ENCODE results near the gene RRP9.

RRP9 gene

DNA sequence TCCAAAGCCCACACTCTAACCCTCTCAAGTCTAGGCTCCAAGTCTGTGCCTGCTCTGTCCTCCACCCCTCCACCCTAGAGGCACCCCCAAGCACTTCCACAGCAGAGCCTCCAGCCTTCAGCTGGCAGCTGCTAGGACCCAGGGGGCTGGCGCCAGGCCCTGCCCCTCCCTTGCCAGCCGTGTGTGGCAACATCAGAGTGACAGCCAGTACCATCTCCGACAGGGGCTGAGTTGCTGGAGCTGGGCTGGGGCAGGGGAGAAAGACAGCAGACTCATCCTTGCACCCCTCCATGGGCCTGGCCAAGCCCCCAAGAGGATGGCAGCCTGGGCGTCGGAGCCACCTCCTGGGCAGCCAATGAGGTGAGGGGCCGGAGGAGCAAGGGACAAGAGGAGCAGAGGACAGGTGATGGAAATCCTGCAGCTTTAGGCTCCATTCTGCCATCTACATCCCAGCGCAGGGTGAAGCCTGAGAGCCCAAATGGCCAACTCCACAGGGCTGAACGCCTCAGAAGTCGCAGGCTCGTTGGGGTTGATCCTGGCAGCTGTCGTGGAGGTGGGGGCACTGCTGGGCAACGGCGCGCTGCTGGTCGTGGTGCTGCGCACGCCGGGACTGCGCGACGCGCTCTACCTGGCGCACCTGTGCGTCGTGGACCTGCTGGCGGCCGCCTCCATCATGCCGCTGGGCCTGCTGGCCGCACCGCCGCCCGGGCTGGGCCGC lies 13.6 kb upstream of the RRP9 start, which contains the start of gene GPR62:
Gene GPR62 (plus strand): TSS at position 207 of the 718 bp plus-strand sequence. CDS start 272 bp downstream, at position 479.
- DNase-seq = no peak

DNA sequence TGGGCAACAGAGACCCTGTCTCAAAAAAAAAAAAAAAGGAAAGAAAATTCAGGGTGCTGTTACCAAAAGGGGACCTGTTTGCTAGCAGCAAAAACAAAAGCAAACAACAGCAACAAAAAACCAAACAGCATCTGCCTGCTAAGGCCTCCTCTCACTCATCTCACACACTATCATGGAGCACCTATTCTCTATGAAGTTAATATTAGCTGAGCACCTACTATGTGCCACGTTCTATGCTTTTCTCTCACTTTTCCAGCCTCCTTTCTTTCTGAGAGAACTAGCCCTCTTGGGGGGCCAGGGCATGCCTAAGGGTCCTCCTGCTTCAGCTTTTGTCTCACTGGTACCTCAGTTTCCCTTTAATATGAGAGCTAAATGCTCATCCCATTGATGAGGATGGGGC lies 13.0 kb upstream of the RRP9 start:
- no peak for DNase-seq

DNA sequence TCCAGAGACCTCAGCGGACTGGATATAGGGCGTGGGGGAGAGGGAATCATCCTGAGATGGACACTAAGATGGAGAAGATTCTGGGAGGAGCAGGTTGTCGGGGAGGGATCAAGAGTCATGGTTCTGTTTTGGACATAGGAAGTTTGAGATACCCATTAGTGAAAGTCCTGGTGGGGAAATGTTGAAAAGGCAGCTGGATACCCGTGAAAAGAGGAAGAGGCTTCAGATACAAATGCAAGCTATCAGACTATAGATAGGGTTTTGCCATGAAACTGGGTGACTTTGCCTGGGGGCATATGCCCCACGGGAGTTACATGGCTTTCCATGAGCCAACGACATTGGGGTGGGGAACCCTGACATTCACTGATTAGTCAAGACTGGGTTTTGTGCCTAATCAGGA lies 12.4 kb upstream of the RRP9 start:
- no peak for DNase-seq

DNA sequence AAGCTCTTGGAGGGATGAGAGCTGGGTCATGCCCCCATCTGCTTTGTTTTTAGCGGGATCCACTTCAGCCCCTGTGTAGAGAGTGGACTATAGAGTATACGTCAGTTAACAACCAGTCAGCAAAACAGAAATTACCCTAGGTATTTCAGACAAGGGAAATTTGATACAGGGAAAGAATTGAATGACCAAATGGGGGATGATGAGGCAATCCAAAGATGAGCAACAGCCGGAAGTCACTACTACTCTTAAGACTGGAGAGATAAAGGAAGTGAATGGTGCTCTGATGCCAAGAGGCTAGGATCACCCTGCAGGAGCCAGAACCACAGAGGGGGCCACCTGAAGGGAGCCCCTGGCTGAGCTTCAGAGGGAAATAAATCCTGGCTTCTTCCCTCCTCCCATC lies 11.7 kb upstream of the RRP9 start:
- DNase-seq = no peak

DNA sequence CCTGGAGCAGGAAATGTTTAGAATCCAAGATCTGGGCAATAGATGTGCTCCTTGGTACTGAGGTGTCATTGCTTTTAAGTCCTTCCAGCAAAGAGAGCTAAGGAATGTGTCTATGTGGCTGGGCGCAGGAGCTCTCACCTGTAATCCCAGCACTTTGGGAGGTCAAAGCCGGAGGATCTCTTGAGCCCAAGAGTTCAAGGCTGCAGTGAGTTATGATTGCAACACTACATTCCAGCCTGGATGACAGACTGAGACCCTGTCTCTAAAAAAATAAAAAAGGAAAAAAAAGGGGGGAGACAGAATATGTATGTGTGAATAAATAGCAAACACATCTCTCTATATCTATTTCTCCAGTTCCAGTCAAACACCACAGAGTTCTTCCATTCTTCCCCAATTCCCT lies 9.2 kb upstream of the RRP9 start:
- no peak for DNase-seq

DNA sequence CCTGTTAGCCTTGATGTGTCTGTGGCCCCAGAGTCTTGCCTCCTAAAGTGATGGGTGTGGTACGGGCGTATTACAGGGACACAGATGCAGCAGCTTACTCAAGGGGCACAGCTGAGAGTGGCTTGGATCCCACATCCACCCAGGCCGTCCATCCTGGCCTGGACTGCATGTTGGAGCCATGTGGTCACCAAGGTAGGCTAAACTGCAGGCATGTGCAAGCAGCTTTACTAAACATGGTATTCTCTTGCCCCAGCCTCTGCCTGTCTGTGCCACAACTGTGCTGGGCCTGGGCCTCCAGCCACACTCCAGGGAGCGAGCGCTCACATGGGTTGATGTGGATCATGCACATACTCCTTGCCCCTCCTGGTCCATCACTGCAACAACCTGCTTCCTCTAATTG lies 7.4 kb upstream of the RRP9 start:
- no peak for DNase-seq

DNA sequence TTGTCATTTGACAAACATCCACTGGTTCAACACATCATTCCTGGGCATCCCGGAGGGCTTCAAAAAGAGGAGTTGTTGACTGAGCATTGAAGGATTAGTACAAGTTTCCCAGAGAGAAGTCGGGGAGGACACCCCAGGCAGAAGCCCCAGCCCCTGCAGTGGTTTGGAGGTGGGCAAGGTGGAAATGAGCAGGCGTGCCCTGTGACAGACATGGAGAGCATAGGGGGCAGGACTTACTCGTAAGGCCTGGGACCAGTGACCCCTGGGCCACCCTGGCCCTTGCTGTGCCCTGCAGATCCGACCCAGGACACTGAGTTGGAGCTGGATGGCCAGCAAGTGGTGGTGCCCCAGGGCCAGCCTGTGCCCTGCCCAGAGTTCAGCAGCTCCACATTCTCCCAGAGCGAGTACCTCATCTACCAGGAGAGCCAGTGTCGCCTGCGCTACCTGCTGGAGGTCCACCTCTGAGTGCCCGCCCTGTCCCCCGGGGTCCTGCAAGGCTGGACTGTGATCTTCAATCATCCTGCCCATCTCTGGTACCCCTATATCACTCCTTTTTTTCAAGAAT lies 6.4 kb upstream of the RRP9 start:
- no peak for DNase-seq

DNA sequence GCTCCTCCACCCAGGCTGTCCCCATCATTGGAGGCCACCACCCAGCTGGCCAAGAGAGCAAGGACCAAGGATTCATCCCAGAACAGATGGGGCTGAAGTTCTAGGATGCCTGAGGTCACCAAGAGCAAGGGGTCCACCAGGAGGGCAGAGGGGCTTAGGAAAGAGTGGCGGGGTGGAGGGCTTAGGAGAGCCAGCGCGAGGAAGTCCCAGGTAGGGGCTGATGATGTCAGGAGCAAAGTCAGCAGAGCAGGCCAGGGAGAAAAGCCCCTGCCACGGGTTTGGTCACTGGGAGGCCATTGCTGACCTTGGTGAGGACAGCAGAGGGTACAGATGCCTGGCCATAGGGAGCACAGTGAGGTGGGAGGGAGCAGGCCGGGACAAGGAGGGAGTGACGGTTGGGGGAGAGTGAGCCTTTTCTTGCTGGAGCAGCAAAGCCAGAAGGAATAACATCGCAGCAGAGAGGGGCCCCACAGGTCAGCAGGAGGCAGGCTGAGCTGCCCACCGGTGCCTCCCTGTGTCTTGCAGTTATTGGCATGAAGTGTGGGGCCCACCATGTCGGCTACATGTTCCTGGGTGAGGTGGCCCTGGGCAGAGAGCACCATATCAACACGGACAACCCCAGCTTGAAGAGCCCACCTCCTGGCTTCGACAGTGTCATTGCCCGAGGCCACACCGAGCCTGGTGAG lies 5.7 kb upstream of the RRP9 start:
- DNase-seq = no peak

DNA sequence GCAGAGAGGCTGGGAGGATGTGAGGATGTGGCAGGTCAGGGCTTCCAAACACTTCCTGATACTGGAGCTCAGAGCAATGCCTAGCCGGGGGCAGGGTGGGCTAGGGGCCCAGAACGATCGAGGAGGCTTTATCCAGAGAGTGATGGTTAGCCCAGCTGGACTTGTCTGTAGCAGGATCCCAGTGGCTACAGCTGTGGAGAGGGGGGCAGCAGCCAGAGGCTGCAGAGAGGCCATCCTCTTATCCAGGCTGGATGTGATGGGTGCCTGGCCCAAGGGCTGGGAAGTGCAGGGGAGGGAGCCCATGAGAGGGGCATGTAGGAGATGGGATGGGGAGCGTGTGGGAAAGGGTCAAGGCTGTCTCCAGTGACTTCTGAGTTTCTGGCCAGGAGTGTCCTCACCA lies 5.1 kb upstream of the RRP9 start:
- DNase-seq = no peak

DNA sequence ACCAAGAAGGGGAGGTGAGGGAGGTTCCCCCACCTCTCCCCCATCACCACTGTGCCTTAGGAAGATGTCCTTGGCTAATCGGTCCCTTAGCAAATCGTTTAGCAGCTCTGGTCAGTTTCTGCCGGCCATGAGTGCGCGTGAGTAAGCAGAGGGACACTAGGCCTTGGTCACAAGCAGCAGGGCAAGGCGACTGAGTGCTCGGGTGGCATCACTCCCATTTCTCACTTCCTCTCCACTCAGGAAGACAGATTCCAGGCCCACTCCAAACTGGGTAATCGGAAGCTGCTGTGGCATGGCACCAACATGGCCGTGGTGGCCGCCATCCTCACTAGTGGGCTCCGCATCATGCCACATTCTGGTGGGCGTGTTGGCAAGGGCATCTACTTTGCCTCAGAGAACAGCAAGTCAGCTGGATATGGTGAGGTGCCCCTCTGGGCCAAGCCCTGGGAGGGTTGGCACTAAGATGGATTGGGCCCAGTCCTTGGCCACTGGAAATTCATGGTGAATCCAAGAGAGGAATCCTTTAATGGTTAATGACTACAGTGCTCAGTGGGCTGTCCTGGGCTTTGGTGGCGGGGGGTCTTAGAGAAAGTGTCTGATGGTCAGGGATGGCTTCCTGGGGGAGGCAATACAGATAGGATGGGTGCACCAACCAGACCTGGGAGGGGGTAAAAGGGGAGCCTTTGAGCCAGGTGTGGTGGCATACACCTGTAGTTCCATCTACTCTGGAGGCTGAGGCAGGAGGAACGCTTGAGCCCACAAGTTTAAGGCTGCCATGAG lies 4.4 kb upstream of the RRP9 start:
- no peak for DNase-seq

DNA sequence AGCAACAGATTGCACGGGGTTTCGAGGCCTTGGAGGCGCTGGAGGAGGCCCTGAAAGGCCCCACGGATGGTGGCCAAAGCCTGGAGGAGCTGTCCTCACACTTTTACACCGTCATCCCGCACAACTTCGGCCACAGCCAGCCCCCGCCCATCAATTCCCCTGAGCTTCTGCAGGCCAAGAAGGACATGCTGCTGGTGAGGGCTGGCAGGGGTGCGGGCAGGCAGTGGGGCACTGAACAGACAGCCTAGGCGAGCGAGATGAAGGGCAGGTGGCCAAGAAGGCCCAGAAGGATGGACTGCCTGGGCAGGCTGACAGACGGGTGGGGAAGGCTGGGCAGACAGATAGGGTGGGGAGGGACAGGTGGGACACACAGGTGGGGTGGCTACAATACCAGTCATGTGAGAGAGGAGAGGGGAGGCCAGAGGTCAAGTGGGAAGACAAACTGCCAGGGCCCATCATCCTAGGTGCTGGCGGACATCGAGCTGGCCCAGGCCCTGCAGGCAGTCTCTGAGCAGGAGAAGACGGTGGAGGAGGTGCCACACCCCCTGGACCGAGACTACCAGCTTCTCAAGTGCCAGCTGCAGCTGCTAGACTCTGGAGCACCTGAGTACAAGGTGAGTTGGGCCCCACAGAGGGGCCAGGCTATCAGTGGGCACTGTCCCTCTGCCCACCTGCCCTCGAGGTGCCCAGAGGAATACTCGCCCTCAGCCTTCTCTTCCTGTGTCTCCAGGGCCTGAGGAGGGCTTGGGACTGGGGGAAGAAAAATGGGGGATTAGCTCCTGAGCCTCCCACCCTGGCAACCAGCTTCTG lies 3.5 kb upstream of the RRP9 start:
- DNase-seq = no peak

DNA sequence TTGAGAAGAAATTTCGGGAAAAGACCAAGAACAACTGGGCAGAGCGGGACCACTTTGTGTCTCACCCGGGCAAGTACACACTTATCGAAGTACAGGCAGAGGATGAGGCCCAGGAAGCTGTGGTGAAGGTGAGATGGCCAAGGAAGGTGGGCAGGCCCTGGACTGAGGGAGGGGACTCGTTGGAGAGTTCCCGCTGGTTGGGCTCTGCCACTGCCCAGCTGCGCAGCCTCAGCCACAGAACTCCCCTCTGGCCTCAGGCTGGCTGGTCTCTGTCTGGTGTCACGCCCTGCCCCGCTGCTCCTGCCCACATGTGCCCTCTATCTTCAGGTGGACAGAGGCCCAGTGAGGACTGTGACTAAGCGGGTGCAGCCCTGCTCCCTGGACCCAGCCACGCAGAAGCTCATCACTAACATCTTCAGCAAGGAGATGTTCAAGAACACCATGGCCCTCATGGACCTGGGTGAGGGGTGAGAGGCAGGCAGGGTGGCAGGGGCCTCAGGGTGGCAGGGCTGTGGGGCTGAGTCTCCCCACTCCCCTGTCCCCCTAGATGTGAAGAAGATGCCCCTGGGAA lies 2.8 kb upstream of the RRP9 start:
- DNase-seq = no peak

DNA sequence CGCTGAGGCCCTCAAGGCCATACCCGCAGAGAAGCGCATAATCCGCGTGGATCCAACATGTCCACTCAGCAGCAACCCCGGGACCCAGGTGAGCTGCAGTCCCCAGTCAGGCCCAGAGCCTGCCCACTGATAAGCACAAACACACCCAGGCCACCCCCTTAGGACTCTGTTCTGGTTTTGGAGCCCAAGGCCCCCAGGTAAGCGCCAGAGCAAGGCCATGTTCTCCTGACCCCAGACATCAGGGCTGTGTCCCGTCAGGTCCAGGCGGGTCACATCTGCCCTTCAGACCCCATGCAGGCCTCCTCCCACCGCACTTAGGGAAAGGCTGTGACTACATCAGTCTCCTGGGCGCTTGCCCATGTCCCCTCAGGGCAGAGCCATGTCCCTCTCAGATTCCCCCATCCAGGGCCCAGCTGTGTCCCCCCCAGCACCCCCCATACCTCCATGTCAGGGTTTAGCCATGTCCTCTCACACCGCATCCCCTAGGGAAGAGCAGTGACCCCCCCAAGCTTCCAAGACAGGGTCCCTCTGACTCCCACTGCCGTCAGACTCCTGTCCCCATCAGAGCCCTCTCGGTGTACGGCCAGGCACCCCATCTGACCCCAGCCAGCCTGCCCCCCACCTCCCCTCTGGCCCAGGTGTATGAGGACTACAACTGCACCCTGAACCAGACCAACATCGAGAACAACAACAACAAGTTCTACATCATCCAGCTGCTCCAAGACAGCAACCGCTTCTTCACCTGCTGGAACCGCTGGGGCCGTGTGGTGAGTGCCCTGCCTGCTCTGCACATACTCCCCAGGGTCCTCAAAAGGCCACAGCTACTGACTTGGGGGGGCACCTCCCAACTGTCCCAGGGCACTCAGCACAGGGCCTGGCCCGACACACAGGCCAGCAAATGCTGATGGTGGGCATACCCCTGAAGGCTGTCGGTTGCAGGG lies 2.0 kb upstream of the RRP9 start:
- no peak for DNase-seq

DNA sequence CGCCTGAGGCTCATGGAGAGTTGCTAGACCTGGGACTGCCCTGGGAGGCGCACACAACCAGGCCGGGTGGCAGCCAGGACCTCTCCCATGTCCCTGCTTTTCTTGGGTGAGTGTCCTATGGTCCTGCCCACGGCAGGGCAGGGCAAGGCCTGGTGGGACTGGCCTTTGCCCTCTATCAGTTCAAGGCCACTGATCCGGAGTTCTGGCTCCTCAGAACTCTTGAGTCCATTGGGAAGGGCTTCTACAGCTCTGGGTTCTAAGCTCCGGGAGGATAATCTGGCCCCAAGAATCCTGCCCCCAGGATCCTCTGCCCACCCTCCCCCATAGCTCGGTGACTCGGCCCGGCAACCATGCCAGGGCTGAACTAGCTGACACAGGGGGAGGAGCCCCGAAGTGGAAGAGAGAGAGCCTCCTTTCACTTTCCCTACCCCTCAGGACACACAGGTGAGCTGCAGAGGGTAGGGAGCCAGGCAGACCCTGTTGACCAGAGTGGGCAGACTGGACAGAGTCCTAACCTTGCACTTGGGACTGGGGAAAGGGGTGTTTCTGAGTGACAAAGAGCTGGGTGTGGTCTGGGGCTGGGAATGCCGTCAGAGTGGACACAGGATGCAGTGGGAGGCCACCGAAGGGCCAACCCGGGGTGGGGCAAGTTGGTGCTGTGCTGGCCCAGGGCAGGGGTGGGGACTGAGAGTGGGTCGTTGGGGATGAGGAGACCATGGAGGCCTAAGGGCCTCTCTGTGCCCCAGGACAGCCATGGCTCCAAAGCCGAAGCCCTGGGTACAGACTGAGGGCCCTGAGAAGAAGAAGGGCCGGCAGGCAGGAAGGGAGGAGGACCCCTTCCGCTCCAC lies 1.1 kb upstream of the RRP9 start:
- DNase-seq = no peak

DNA sequence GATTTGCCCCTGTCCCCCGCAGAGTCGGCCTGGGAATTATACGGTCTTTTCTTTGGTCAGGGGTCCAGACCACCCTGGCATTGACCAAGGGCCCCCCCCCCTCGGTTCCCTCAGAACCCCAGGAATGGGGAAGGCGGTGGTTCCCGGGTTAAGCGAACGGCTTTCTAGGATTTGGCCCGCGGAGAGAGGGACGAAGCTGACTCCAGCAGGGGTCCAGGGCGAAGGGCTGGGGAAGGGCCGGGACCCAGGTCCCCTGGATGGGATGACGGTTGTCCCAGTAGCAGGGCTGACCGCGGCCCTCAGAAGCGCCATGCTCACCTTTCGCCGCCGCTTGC lies 274 bp downstream of the RRP9 start:
- DNase-seq = no peak

DNA sequence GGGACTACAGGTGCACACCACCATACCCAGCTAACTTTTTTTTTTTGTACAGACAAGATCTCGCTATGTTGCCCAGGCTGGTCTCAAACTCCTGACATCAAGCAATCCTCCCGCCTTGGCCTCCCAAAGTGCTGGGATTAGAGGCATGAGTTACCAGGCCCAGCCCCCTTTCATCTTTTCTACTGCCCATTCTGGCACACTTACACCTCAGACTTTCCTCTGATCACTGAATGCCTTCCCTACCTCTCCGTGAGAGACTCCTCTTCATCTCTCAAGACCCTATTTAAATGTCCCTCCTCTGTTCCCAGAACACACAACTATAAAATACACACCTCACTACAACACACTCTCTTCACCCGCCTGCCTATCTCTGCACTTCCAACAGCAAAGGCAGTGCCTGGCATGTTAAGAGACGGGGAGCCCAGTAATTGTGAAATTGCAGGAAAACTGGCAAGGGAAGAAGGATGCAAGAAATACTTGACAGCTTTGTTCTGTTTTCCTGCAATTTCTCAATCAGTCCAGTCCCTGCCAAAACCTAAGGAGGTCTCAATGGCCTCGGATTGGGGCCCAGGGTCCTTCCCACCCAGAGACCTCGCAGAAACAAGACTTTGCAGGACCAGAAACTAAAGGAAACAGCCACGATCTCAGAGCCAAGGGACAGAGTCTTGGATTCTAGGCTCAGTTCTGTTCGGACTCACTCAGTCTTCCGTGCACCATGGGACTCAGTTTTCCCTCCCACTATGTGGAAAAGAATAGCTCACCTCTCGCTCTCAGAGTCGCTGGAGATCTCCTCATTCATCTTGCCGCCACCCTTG lies 849 bp downstream of the RRP9 start:
- no peak for DNase-seq

DNA sequence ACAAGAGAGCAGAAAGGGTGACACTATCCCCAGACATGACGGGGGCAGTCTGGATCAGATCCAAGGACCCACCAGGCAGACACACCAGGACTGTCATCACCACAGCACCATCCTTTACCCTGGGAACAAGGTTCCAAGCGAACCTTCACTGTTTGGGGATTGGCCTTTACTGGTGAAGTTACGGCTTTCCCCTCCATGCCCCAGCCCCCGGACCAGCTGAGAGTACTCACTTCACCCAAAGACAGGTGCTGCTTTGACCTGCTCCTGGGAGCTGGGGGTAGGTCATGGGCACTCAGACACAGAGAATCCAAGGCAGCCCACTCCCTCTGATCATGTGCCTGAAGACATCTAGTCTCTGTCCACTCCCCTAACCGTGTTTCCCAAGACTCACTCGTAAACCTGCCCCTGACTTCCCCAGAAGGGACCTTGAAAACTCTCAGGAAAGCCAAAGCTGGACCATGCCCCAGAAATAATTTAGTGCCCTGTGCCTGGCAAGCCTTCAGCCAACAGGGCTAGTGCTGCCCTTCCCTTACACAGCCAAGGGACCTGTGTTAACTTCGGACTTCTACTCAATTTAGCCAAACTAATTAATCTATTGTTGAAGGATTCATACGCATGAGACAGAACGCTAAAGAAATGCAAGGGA lies 2.8 kb downstream of the RRP9 start:
- no peak for DNase-seq

DNA sequence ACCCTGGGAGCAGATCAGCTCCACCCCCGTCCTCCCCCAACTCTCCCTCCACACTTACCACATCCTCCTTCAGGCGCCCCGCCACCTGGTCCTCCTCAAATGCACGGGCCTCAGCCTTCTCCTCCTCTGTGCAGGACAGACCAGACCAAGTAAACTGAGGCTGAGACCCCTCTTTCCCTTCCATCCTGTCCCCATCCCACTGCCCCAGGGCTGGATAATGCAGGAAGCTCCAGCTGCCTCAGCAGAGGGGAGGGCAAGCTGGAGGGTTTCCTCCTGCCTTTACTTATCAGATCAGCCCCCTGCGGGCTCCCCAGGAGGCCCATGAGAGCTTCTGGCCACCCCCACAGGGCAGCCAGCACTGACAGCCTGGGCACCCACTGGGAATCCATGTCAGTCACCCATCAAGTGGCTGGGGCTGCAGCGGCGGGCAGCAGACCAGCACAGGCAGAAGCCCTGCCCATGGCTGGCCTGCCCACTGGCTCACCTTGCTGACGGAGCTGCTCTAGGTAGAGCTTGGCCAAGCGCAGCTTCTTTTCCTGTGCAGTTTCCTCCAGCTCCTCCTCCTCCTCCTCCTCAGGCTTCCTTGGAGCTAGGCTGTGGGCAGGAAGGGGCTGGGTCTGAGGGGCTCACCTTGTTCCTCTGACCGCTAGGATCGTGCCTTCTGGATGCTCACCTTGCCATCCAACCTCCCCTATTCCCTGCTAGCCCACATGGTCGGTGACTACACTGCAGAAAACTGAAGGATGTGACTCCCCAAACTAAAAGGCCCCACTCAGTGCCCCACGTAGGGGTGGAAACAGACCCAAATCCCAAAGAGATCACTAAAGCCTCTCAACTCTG lies 3.9 kb downstream of the RRP9 start:
- no peak for DNase-seq

Data from NCI-H2107 (cell line).